ENCODE results near the gene MSH5.

The MSH5 gene

GRCh38 chr6:31713465-31713864 lies 26.3 kb upstream of the MSH5 start:
- Histone ChIP-seq H3K9me3 (ENCODE audit: low read length) (no peaks in the 10 kb centered on the region), H3K79me2 (ENCODE audit: insufficient read depth, low read length) (no peaks in the 10 kb centered on the region), H3K27me3 (ENCODE audit: insufficient read depth, low read length) (peaks cover 10% of the 10 kb centered on the region; the same call in 1 of the 2 replicates), H3K4me3 (ENCODE audit: low read depth, low read length, poor library complexity, severe bottlenecking) (no peak overlapping the region), H3K4me2 (ENCODE audit: low read length) (no peak overlapping the region), H3K9me2 (ENCODE audit: low read depth, low read length) (no peaks in the 10 kb centered on the region), H3K9ac (ENCODE audit: low read length) (no peak overlapping the region), H2AFZ (ENCODE audit: low read length) (no peak overlapping the region), H4K20me1 (ENCODE audit: insufficient read depth, low read length) (no peaks in the 10 kb centered on the region), H3K36me3 (ENCODE audit: insufficient read depth, low read length) (no peaks in the 10 kb centered on the region), H3F3A (ENCODE audit: insufficient read depth, low read length) (0 out of 2 replicates have a peak, but pooled peaks cover 4% of the 10 kb centered on the region), H3K4me1 (ENCODE audit: insufficient read depth, low read length, severe bottlenecking) (no peaks in the 10 kb centered on the region), H3K27ac (ENCODE audit: low read depth, low read length, poor library complexity, severe bottlenecking) (no peak overlapping the region)
- TF ChIP-seq EZH2 (IDR thresholded peaks at IDR 0.05; ENCODE audit: borderline replicate concordance, low read length) (no peak), CTCF (IDR thresholded peaks at IDR 0.05; ENCODE audit: low read length) (no peak)

- H3K27ac ChIP-seq (ENCODE audit: low read depth, low read length, poor library complexity, severe bottlenecking), result no peak overlapping the region
- H3K9me2 ChIP-seq (ENCODE audit: low read depth, low read length), result no peaks in the 10 kb centered on the region
- TF ChIP-seq CTCF (IDR thresholded peaks at IDR 0.05; ENCODE audit: low read length) (no peak), EZH2 (IDR thresholded peaks at IDR 0.05; ENCODE audit: borderline replicate concordance, low read length) (no peak)
- H3K36me3 ChIP-seq (ENCODE audit: insufficient read depth, low read length), result no peaks in the 10 kb centered on the region
- H3K27me3 ChIP-seq (ENCODE audit: insufficient read depth, low read length), result peaks cover 10% of the 10 kb centered on the region; the same call in 1 of the 2 replicates
- H4K20me1 ChIP-seq (ENCODE audit: insufficient read depth, low read length), result no peaks in the 10 kb centered on the region
- H3K4me2 ChIP-seq (ENCODE audit: low read length), result no peak overlapping the region
- no peaks in the 10 kb centered on the region for H3K79me2 ChIP-seq (ENCODE audit: insufficient read depth, low read length)
- H3K4me1 ChIP-seq (ENCODE audit: insufficient read depth, low read length, severe bottlenecking), result no peaks in the 10 kb centered on the region
- 0 out of 2 replicates have a peak, but pooled peaks cover 4% of the 10 kb centered on the region for H3F3A ChIP-seq (ENCODE audit: insufficient read depth, low read length)
- no peak overlapping the region for H2AFZ ChIP-seq (ENCODE audit: low read length)
- H3K4me3 ChIP-seq (ENCODE audit: low read depth, low read length, poor library complexity, severe bottlenecking), result no peak overlapping the region
- no peak overlapping the region for H3K9ac ChIP-seq (ENCODE audit: low read length)
- no peaks in the 10 kb centered on the region for H3K9me3 ChIP-seq (ENCODE audit: low read length)
These were observed 25.7 kb upstream of the MSH5 start for GRCh38 chr6:31713991-31714684.

GRCh38 chr6:31715022-31715958 lies 24.5 kb upstream of the MSH5 start, which contains the start of gene LY6G6D:
LY6G6D (plus strand) TSS chr6:31715348; CDS start chr6:31715356, 8 bp downstream.
- peaks cover 10% of the 10 kb centered on the region; the same call in 1 of the 2 replicates for H3K27me3 ChIP-seq (ENCODE audit: insufficient read depth, low read length)
- no peak within 1 kb of the TSS for H3K27ac ChIP-seq (ENCODE audit: low read depth, low read length, poor library complexity, severe bottlenecking)
- H3K79me2 ChIP-seq (ENCODE audit: insufficient read depth, low read length), result no peaks in the 10 kb centered on the region
- no peak within 1 kb of the TSS for H3K4me3 ChIP-seq (ENCODE audit: low read depth, low read length, poor library complexity, severe bottlenecking)
- no peak within 1 kb of the TSS for H2AFZ ChIP-seq (ENCODE audit: low read length)
- H3K9me3 ChIP-seq (ENCODE audit: low read length), result no peaks in the 10 kb centered on the region
- no peaks in the 10 kb centered on the region for H3K36me3 ChIP-seq (ENCODE audit: insufficient read depth, low read length)
- no peaks in the 10 kb centered on the region for H3K9me2 ChIP-seq (ENCODE audit: low read depth, low read length)
- H3K4me1 ChIP-seq (ENCODE audit: insufficient read depth, low read length, severe bottlenecking), result no peaks in the 10 kb centered on the region
- no peaks in the 10 kb centered on the region for H4K20me1 ChIP-seq (ENCODE audit: insufficient read depth, low read length)
- no peak within 1 kb of the TSS for H3K4me2 ChIP-seq (ENCODE audit: low read length)
- TF ChIP-seq EZH2 (IDR thresholded peaks at IDR 0.05; ENCODE audit: borderline replicate concordance, low read length) (no peak), CTCF (IDR thresholded peaks at IDR 0.05; ENCODE audit: low read length) (no peak)
- 0 out of 2 replicates have a peak, but pooled peaks cover 4% of the 10 kb centered on the region for H3F3A ChIP-seq (ENCODE audit: insufficient read depth, low read length)
- H3K9ac ChIP-seq (ENCODE audit: low read length), result no peak within 1 kb of the TSS

Measured in OCI-LY1 (cell line).